Heart left ventricle (tissue), 16 donors: ENCODE results near the gene CFP. TPM values are rescaled to one million over a fixed set of nuclear protein-coding genes. Genes with fewer than 3 reads are reported as not detected.

Experiments
- ATAC-seq, 4 donors: fragments of 200-7000 bp; cut with Tn5 transposase; one replicate each; pipeline ENCODE4 v1.9.1; 2020 to 2022; ENCODE audit warnings: moderate library complexity in 4 of 4, mild to moderate bottlenecking in 3 of 4, moderate number of reproducible peaks in 1 of 4
- DNase-seq, 5 donors: peaks; one replicate each; pipeline ENCODE4 v3.0.0-alpha.2; 2020
- H3K27ac ChIP-seq, 12 donors: fragments of 200-600 bp; sonication (generic) in 4 of 12; one replicate each; pipeline versions ENCODE4 v1.5.0 to v1.8.0; 2016 to 2022; ENCODE audit warnings: mild to moderate bottlenecking in 2 of 12
- H3K27me3 ChIP-seq, 9 donors: fragments of 200-600 bp; sonication (generic) in 2 of 9; one replicate each; pipeline versions ENCODE4 v1.5.1 to v1.8.0; 2016 to 2022; ENCODE audit warnings: mild to moderate bottlenecking in 3 of 9
- H3K36me3 ChIP-seq, 9 donors: fragments of 200-600 bp; sonication (generic) in 2 of 9; one replicate each; pipeline versions ENCODE4 v1.5.0 to v1.8.0; 2018 to 2022; ENCODE audit warnings: mild to moderate bottlenecking in 2 of 9
- H3K4me1 ChIP-seq, 12 donors: fragments of 200-600 bp; sonication (generic) in 4 of 12; one replicate each; pipeline versions ENCODE4 v1.5.0 to v1.8.0; 2016 to 2022; ENCODE audit warnings: mild to moderate bottlenecking in 3 of 12
- H3K4me3 ChIP-seq, 12 donors: fragments of 200-600 bp; sonication (generic) in 4 of 12; one replicate each; pipeline versions ENCODE4 v1.5.0 to v1.8.0; 2017 to 2022; ENCODE audit warnings: mild to moderate bottlenecking in 9 of 12, moderate library complexity in 4 of 12
- H3K9me3 ChIP-seq, 12 donors: fragments of 200-600 bp; sonication (generic) in 4 of 12; one replicate each; pipeline versions ENCODE4 v1.5.0 to v1.8.0; 2016 to 2022; ENCODE audit warnings: mild to moderate bottlenecking in 1 of 12
- CTCF ChIP-seq, 12 donors: fragments of 200-600 bp; sonication (generic) in 4 of 12; IDR thresholded peaks; one replicate each; pipeline versions ENCODE4 v1.5.0 to v1.8.0; 2018 to 2022; ENCODE audit warnings: antibody characterized with exemption in 12 of 12, mild to moderate bottlenecking in 5 of 12
- POLR2A ChIP-seq, 2 donors: fragments of 450-650 bp; IDR thresholded peaks; one replicate each; pipeline ENCODE4 v1.6.1; 2017; ENCODE audit warnings: antibody characterized with exemption in 2 of 2, mild to moderate bottlenecking in 2 of 2, moderate library complexity in 2 of 2
- WGBS, 4 donors: extraction: QIAGEN DNeasy Blood & Tissue Kit in 2 of 4; methylation state at CpG; one replicate each; pipeline versions ENCODE4 v1.1.5 to v1.1.7; 2013 to 2018; 5-methylcytosine and 5-hydroxymethylcytosine counted together
- intact Hi-C, 10 donors: fragments of 100-400 bp; cut with DNase I; formaldehyde crosslinking; loops; one replicate each; pipeline versions ENCODE4 v1.11.1 to v1.14.2; 2022
- polyA plus RNA-seq, 2 donors: library from polyadenylated mRNA; stranded (reverse); fragments of 200-250 nt; gene quantifications; one replicate each; pipeline ENCODE4 v1.2.3, GENCODE V29; 2013
- total RNA-seq, 9 donors: library from RNA; depleted of rRNA in 2 of 9; stranded (reverse); fragments of >200 nt in 2 of 9; fragmentation: NEBNext Ultra II Directional in 3 of 9; extraction: Animal tissue kit (Norgen Biotek cat#: 25700) in 3 of 9; gene quantifications; one replicate each; pipeline versions ENCODE4 v1.1.0 to v1.2.4, GENCODE V29; 2016 to 2023
- donor health status: ischemic (EF 13 %, LVEDD 7.1; RV severe dilation, severe dysfunction).
- donor health status: healthy with polysubstance abuse.
- donor health status: DM: no; HTN: yes; CAD: no.
- donor health status: DM: no; HTN: no; CAD: no.
- donor health status: ischemic (EF 25% LVEDD 6.9; RV normal size, moderate dysfunction).
- donor health status: ischemic (EF 25% LVEDD 5.7; RV mildly dilated, moderate dysfunction).
- donor health status: healthy.
- donor health status: DM: yes; HTN: yes; CAD: no.
- donor health status: ischemic (EF 35%, LVEDD 5.7; RV mildly dilated, moderate dysfunction).
- donor health status: nonischemic (EF 11% LVEDD 7.7; RV severe dilation, severe dysfunction).
- donor health status: DM: yes; HTN: yes; CAD: no.
- donor health status: PGD.
- donor health status: ischemic (EF 29% LVEDD 5.4; RV normal size, mild dysfunction).
- donor health status: nonischemic (EF 23%, LVEDD 6.1; RV moderate dilation, normal function).

CFP gene
- total and polyA plus RNA-seq, 11 donors, result 0.98 to 24.7 (median 1.8) TPM

DNA sequence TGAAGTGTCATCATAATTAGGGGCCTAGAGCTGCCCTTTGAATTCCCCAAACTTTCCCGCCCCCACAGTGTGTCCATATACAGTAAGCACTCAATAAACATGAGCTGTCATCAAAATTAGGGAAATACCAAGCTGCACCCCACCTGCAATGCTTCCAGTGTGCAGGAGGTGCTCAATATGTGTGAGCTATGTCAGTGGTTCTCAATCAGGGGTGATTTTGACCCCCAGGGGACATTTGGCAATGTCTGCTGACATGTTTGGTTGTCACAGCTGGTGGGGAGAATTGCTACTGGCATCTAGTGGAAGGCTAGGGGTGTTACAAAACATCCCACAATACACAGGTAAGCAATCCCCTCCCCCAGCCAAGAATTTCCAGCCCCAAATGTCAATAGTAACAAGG, 748 bp downstream of the CFP start:
- DNase-seq, result no peak
- H3K36me3 ChIP-seq, result no peaks in the 10 kb centered on the region
- peak overlapping the region in 1 of 12 donors; percentile 58 for H3K27ac ChIP-seq
- intact Hi-C loops, result loop anchor here in 1 of 10 donors (10.0 kb wide), 1 partner anchor 64 kb away; the partner anchor contains the start of gene ARAF
- no peak for ATAC-seq
- H3K27me3 ChIP-seq, result no peaks in the 10 kb centered on the region
- peaks cover 0 to 12% (median 0%) of the 10 kb centered on the region in 12 donors for H3K4me1 ChIP-seq
- H3K4me3 ChIP-seq, result peak overlapping the region in 1 of 12 donors; percentile 49
- TF ChIP-seq POLR2A (IDR thresholded peaks at IDR 0.05), result no peak
- TF ChIP-seq CTCF (IDR thresholded peaks at IDR 0.05), result no peak
- 75 to 96% (median 87%) methylated on average over 1 of the region's 1 CpG for WGBS, 4 donors
- H3K9me3 ChIP-seq, result no peaks in the 10 kb centered on the region

DNA sequence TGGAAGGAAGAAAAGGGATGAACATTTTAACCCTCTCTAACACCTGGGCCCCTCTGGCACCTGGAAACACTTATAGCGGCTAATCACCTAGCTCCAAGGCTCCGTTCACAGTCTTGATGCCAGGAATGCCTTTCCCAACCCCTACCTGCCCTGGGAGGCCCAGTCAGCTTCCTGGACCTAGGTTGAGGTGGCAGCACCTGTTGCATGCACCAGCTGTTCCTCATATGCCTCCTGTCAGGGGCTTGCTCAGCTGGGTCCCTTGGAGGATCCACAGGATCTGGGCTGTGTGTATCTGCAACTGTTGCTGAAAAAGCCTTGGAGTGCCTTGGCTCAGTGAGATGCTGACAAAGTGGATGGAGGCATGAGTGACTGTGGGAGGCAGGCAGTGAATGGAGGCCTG, 4.4 kb downstream of the CFP start:
- Histone ChIP-seq H3K27ac (no peak overlapping the region), H3K9me3 (no peaks in the 10 kb centered on the region), H3K27me3 (peaks cover 0 to 9% (median 0%) of the 10 kb centered on the region in 9 donors), H3K4me1 (peaks cover 0 to 5% (median 0%) of the 10 kb centered on the region in 12 donors), H3K4me3 (no peak overlapping the region), H3K36me3 (no peaks in the 10 kb centered on the region)
- no peak for TF ChIP-seq POLR2A (IDR thresholded peaks at IDR 0.05)
- TF ChIP-seq CTCF (IDR thresholded peaks at IDR 0.05), result no peak
- WGBS, 4 donors, result 91 to 96% (median 93%) methylated on average over 2 of the region's 2 CpGs
- intact Hi-C loops, result loop anchor here in 1 of 10 donors (10.0 kb wide), 1 partner anchor 61 kb away; the partner anchor contains the start of gene ARAF
- ATAC-seq (no peak), DNase-seq (no peak)

DNA sequence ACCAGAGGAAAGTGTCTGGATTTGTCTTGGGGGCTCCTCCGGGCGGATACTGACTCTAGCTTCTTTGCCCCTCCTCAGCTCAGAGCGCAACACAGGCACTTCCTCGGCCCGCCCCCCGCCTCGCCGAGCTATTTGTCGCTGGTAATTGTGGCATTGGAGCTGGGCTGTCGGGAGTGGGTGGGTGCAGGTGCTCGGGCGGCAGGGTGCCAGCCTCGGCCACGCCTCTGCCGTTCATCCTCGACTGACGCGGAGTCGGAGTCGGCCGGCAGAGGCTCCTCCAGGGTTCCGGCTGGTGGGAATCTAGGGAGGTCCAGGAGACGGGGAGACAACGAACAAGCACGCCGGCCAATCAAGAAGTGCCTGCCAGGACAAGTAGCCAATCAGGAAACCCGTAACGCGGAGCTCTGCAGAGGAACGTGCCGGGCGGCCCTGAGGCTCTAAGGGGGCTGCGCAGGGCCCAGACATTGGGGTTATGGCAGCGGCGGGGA, 6.1 kb downstream of the CFP start:
- Histone ChIP-seq H3K27ac (no peak overlapping the region), H3K36me3 (no peaks in the 10 kb centered on the region), H3K27me3 (peaks cover 0 to 9% (median 0%) of the 10 kb centered on the region in 9 donors), H3K4me3 (peak overlapping the region in 7 of 12 donors; percentile 20 to 55 (median 35)), H3K4me1 (peaks cover 0 to 6% (median 0%) of the 10 kb centered on the region in 12 donors), H3K9me3 (no peaks in the 10 kb centered on the region)
- peak; percentile 51 to 69 (median 61) for DNase-seq
- TF ChIP-seq CTCF (IDR thresholded peaks at IDR 0.05) (no peak), POLR2A (IDR thresholded peaks at IDR 0.05) (no peak)
- WGBS, 4 donors, result 0 to 38% (median 17%) methylated on average over 9 to 35 of the region's 35 CpGs
- intact Hi-C loops, result loop anchor here in 1 of 10 donors (10.0 kb wide), 1 partner anchor 59 kb away; the partner anchor contains the start of gene ARAF
- peak in 3 of 4 donors; percentile 65 to 83 (median 68) for ATAC-seq

DNA sequence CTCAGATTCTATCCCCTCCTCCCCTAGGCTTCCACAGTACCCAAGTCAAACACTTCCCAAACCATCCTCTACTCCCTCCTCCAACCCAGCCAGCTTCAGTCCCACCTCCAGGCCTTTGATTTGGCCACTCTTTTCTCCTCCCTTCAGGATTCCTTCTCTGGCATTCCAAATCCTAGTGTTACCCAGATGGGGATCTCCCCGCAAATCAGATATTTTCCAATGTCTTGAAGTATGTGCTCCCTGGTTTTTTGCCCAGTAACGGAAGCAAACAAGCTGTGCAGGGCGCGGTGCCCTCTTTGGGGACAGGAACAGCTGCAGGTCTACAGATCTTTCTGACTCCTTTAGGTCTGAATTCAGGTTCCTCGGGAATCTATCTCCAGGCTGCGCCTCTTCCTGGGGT, 7.9 kb downstream of the CFP start:
- 71 to 86% (median 77%) methylated on average over 6 of the region's 6 CpGs for WGBS, 4 donors
- H3K9me3 ChIP-seq, result no peaks in the 10 kb centered on the region
- no peaks in the 10 kb centered on the region for H3K36me3 ChIP-seq
- H3K27me3 ChIP-seq, result peaks cover 0 to 14% (median 0%) of the 10 kb centered on the region in 9 donors
- H3K27ac ChIP-seq, result no peak overlapping the region
- TF ChIP-seq POLR2A (IDR thresholded peaks at IDR 0.05) (no peak), CTCF (IDR thresholded peaks at IDR 0.05) (no peak)
- H3K4me3 ChIP-seq, result no peak overlapping the region
- DNase-seq, result no peak
- intact Hi-C loops, result loop anchor here in 1 of 10 donors (10.0 kb wide), 1 partner anchor 57 kb away; the partner anchor contains the start of gene ARAF
- no peak for ATAC-seq
- H3K4me1 ChIP-seq, result peaks cover 0 to 6% (median 0%) of the 10 kb centered on the region in 12 donors
